A673 (cell line): Measurements from ENCODE around the gene EVA1C. TPM values are rescaled to one million over a fixed set of nuclear protein-coding genes. Genes with fewer than 3 reads are reported as not detected.

Source experiments
- BruUV-seq: library from RNA; stranded (reverse); fragments of 400-500 nt; replicated peaks from 2 replicates; lab custom pipeline; 2021; lab: Mats Ljungman, UMichigan
- CTCF ChIA-PET: fragments of 300-600 bp; sonication (Branson Sonifier 250); formaldehyde crosslinking; loops from one replicate; lab custom pipeline; 2022; ENCODE audit warnings: antibody characterized with exemption; lab: Charles Lee
- POLR2A ChIA-PET: fragments of 300-600 bp; sonication (Branson Sonifier 250); formaldehyde crosslinking; loops from one replicate; lab custom pipeline; 2022; ENCODE audit warnings: antibody characterized with exemption; ENCODE audit not compliant: low non-redundant PET; lab: Charles Lee
- DNase-seq: peaks from one replicate; pipeline ENCODE4 v3.0.0-alpha.2; 2015; ENCODE audit warnings: low spot score
- H3K27ac ChIP-seq: fragments of 200-600 bp; sonication (generic); 2 replicates; pipeline ENCODE4 v1.5.1; 2016; ENCODE audit warnings: mixed run types, low read depth, mild to moderate bottlenecking, mixed read lengths, antibody characterized with exemption, low read length; ENCODE audit not compliant: poor library complexity, severe bottlenecking
- H3K27me3 ChIP-seq: fragments of 200-600 bp; sonication (generic); replicated peaks from 2 replicates; pipeline ENCODE4 v1.6.1; 2017; ENCODE audit warnings: mixed run types, low read depth, mild to moderate bottlenecking, mixed read lengths, antibody characterized with exemption, low read length; ENCODE audit not compliant: insufficient read depth, poor library complexity
- H3K36me3 ChIP-seq: fragments of 200-600 bp; sonication (generic); 2 replicates; pipeline ENCODE4 v1.6.1; 2016; ENCODE audit warnings: mixed run types, mild to moderate bottlenecking, mixed read lengths, antibody characterized with exemption, low read length; ENCODE audit not compliant: insufficient read depth, poor library complexity, severe bottlenecking
- H3K4me1 ChIP-seq: fragments of 200-600 bp; sonication (generic); 2 replicates; pipeline ENCODE4 v1.6.1; 2017; ENCODE audit warnings: mixed run types, mild to moderate bottlenecking, mixed read lengths, antibody characterized with exemption, low read length; ENCODE audit not compliant: insufficient read depth, poor library complexity, severe bottlenecking
- H3K4me3 ChIP-seq: fragments of 200-600 bp; sonication (generic); 2 replicates; pipeline ENCODE4 v1.5.1; 2016; ENCODE audit warnings: low read depth, mixed run types, mild to moderate bottlenecking, mixed read lengths, low read length; ENCODE audit not compliant: poor library complexity, severe bottlenecking
- H3K9me3 ChIP-seq: fragments of 200-600 bp; sonication (generic); 2 replicates; pipeline ENCODE4 v1.6.1; 2016; ENCODE audit warnings: mixed run types, low read depth, mild to moderate bottlenecking, mixed read lengths, antibody characterized with exemption, low read length; ENCODE audit not compliant: poor library complexity, severe bottlenecking
- EZH2 ChIP-seq: fragments of 200-600 bp; sonication (generic); IDR thresholded peaks from 2 replicates; pipeline ENCODE4 v1.6.1; 2017; ENCODE audit warnings: borderline replicate concordance, low read depth, mild to moderate bottlenecking, mixed read lengths, antibody characterized with exemption, low read length; ENCODE audit not compliant: poor library complexity, severe bottlenecking
- intact Hi-C: fragments of 100-400 bp; cut with micrococcal nuclease; formaldehyde crosslinking; loops from one replicate; pipeline ENCODE4 v1.10.0; 2022; ENCODE audit not compliant: unreplicated experiment
- total RNA-seq: library from RNA; stranded (reverse); gene quantifications from 2 replicates; pipeline ENCODE4 v1.2.3, GENCODE V29; 2021
- TF ChIP-seq, protein P1 (sequence below): fragments of 300-800, 200-600 bp; sonication (generic); conservative IDR thresholded peaks from 2 replicates; pipeline ENCODE4 v1.5.1; 2017; ENCODE audit warnings: low read depth, mild to moderate bottlenecking, antibody characterized with exemption, low read length, moderate library complexity, mixed read lengths

Gene EVA1C
- total RNA-seq, 1 experiment from 2014 or later, result 7.2 TPM

GRCh38 chr21:32562426-32562825 is 149.9 kb downstream of the EVA1C start:
- intact Hi-C loops, result loop anchor here (2.0 kb wide), 1 partner anchor 148 kb away; no protein-coding TSS in a partner anchor
- Histone ChIP-seq H3K27ac (peak overlapping the region; percentile 31), H3K4me3 (no peak overlapping the region), H3K27me3 (no peaks in the 10 kb centered on the region), H3K9me3 (peaks cover 4% of the 10 kb centered on the region), H3K4me1 (no peaks in the 10 kb centered on the region), H3K36me3 (no peaks in the 10 kb centered on the region)
- ChIA-PET POLR2A (no interaction called here), CTCF (interaction anchor here (1.2 kb wide), 1 partner anchor 159 kb away, joined by 3 read pairs; no protein-coding TSS in a partner anchor)
- no TSS peak for BruUV-seq
- no peak for TF ChIP-seq EZH2
- TF ChIP-seq, protein P1, sequence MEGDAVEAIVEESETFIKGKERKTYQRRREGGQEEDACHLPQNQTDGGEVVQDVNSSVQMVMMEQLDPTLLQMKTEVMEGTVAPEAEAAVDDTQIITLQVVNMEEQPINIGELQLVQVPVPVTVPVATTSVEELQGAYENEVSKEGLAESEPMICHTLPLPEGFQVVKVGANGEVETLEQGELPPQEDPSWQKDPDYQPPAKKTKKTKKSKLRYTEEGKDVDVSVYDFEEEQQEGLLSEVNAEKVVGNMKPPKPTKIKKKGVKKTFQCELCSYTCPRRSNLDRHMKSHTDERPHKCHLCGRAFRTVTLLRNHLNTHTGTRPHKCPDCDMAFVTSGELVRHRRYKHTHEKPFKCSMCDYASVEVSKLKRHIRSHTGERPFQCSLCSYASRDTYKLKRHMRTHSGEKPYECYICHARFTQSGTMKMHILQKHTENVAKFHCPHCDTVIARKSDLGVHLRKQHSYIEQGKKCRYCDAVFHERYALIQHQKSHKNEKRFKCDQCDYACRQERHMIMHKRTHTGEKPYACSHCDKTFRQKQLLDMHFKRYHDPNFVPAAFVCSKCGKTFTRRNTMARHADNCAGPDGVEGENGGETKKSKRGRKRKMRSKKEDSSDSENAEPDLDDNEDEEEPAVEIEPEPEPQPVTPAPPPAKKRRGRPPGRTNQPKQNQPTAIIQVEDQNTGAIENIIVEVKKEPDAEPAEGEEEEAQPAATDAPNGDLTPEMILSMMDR, result peak; percentile 61
- peak; percentile 72 for DNase-seq

- no peak for DNase-seq
- intact Hi-C loops, result loop anchor here (2.0 kb wide), 1 partner anchor 148 kb away; no protein-coding TSS in a partner anchor
- Histone ChIP-seq H3K9me3 (peaks cover 4% of the 10 kb centered on the region), H3K4me3 (no peak overlapping the region), H3K4me1 (no peaks in the 10 kb centered on the region), H3K36me3 (no peaks in the 10 kb centered on the region), H3K27ac (peak overlapping the region; percentile 31), H3K27me3 (no peaks in the 10 kb centered on the region)
- no TSS peak for BruUV-seq
- TF ChIP-seq EZH2, result no peak
- TF ChIP-seq, protein P1, result no peak
- ChIA-PET POLR2A (no interaction called here), CTCF (no interaction called here)
These were observed 150.4 kb downstream of the EVA1C start for GRCh38 chr21:32562915-32563314.

Other genes starting within 250 kb of the EVA1C start
- gene MIS18A, start 133.7 kb upstream of the EVA1C start, total RNA-seq, result 38.9 and 40.1 TPM in 2 replicates
- gene MRAP, start 113.9 kb upstream of the EVA1C start, total RNA-seq, result not detected in 2 replicates
- gene URB1, start 19.7 kb upstream of the EVA1C start, total RNA-seq, result 27.8 and 30.5 TPM in 2 replicates
- 2.5 and 3.7 TPM in 2 replicates for gene TCP10L, start 172.8 kb downstream of the EVA1C start, total RNA-seq
- 54.8 and 55.2 TPM in 2 replicates for gene CFAP298, start 199.7 kb downstream of the EVA1C start, total RNA-seq